Activated B cell treated with CpG ODN at 0.5 μM for 24 hours (primary cell): ENCODE data around the gene PLEKHA6. TPM values are rescaled to one million over a fixed set of nuclear protein-coding genes. Genes with fewer than 3 reads are reported as not detected.
A peak's percentile ranks its signal among the peaks of the same experiment; 100 is the strongest.

Experiments used
- ATAC-seq: fragments of 200-7000 bp; cut with Tn5 transposase; one replicate; pipeline ENCODE4 v1.10.0; 2021; ENCODE audit warnings: low read depth, mild to moderate bottlenecking, moderate library complexity
- CTCF ChIA-PET: fragments of 350-600 bp; sonication (Branson Sonifier 250); formaldehyde crosslinking; loops from one replicate; lab custom pipeline; 2021; ENCODE audit warnings: antibody characterized with exemption; lab: Charles Lee
- POLR2A ChIA-PET: fragments of 350-600 bp; sonication (Branson Sonifier 250); formaldehyde crosslinking; loops from one replicate; lab custom pipeline; 2021; ENCODE audit warnings: antibody characterized with exemption; lab: Charles Lee
- DNase-seq: peaks from one replicate; pipeline ENCODE4 v3.0.0; 2022
- H3K27ac Mint-ChIP-seq: one replicate; pipeline ENCODE4 v1.8.0; 2020; ENCODE audit warnings: mixed read lengths
- H3K27me3 Mint-ChIP-seq: one replicate; pipeline ENCODE4 v1.8.0; 2021; ENCODE audit warnings: mixed read lengths
- H3K36me3 Mint-ChIP-seq: one replicate; pipeline ENCODE4 v1.8.0; 2021; ENCODE audit warnings: low read depth, mixed read lengths
- H3K4me1 Mint-ChIP-seq: one replicate; pipeline ENCODE4 v1.8.0; 2021; ENCODE audit warnings: mixed read lengths
- H3K4me3 Mint-ChIP-seq: one replicate; pipeline ENCODE4 v1.8.0; 2020; ENCODE audit warnings: mild to moderate bottlenecking, mixed read lengths
- H3K9me3 Mint-ChIP-seq: one replicate; pipeline ENCODE4 v1.8.0; 2020; ENCODE audit warnings: mixed read lengths
- intact Hi-C: fragments of 100-400 bp; cut with micrococcal nuclease; formaldehyde crosslinking; loops from one replicate; pipeline ENCODE4 v1.15.1; 2024
- total RNA-seq: library from RNA; stranded (reverse); gene quantifications from 2 replicates; pipeline ENCODE4 v1.2.3, GENCODE V29; 2022
- TF ChIP-seq, protein P1 (sequence below): fragments of 200-600 bp; IDR thresholded peaks from one replicate; pipeline ENCODE4 v1.8.0; 2022; ENCODE audit warnings: antibody characterized with exemption, mild to moderate bottlenecking

PLEKHA6 gene
- total RNA-seq, 1 donor from 2014 or later, result 0.62 TPM

GRCh38 chr1:204211046-204211445 is 148.7 kb downstream of the PLEKHA6 start:
- DNase-seq (no peak), ATAC-seq (no peak)
- Mint-ChIP-seq H3K4me1 (peaks cover 11% of the 10 kb centered on the region), H3K36me3 (no peaks in the 10 kb centered on the region), H3K4me3 (no peak overlapping the region), H3K27ac (no peak overlapping the region), H3K27me3 (peaks cover 14% of the 10 kb centered on the region), H3K9me3 (no peaks in the 10 kb centered on the region)
- intact Hi-C loops, result no loop called here
- TF ChIP-seq, protein P1, sequence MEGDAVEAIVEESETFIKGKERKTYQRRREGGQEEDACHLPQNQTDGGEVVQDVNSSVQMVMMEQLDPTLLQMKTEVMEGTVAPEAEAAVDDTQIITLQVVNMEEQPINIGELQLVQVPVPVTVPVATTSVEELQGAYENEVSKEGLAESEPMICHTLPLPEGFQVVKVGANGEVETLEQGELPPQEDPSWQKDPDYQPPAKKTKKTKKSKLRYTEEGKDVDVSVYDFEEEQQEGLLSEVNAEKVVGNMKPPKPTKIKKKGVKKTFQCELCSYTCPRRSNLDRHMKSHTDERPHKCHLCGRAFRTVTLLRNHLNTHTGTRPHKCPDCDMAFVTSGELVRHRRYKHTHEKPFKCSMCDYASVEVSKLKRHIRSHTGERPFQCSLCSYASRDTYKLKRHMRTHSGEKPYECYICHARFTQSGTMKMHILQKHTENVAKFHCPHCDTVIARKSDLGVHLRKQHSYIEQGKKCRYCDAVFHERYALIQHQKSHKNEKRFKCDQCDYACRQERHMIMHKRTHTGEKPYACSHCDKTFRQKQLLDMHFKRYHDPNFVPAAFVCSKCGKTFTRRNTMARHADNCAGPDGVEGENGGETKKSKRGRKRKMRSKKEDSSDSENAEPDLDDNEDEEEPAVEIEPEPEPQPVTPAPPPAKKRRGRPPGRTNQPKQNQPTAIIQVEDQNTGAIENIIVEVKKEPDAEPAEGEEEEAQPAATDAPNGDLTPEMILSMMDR, result no peak
- ChIA-PET CTCF (no interaction called here), POLR2A (interaction anchor here (0.7 kb wide), 1 partner anchor 93 kb away, joined by 4 read pairs; no protein-coding TSS in a partner anchor)

- intact Hi-C loops, result loop anchor here (1.0 kb wide), 1 partner anchor 45 kb away; no protein-coding TSS in a partner anchor
- POLR2A ChIA-PET, result no interaction called here
- DNase-seq (peak; percentile 62), ATAC-seq (peak; percentile 88)
- CTCF ChIA-PET, result interaction anchor here (0.6 to 2.4 kb wide), 12 partner anchors 9 to 1435 kb away, joined by 3 to 17 read pairs (median 4); no protein-coding TSS in a partner anchor
- Mint-ChIP-seq H3K4me3 (no peak overlapping the region), H3K36me3 (no peaks in the 10 kb centered on the region), H3K27me3 (peaks cover 23% of the 10 kb centered on the region), H3K9me3 (no peaks in the 10 kb centered on the region), H3K27ac (no peak overlapping the region), H3K4me1 (no peaks in the 10 kb centered on the region)
- TF ChIP-seq, protein P1, result no peak
Measured at GRCh38 chr1:204207136-204207616, 152.6 kb downstream of the PLEKHA6 start.

- TF ChIP-seq, protein P1, result no peak
- ATAC-seq (no peak), DNase-seq (no peak)
- Mint-ChIP-seq H3K27me3 (peaks cover 23% of the 10 kb centered on the region), H3K36me3 (no peaks in the 10 kb centered on the region), H3K4me1 (no peaks in the 10 kb centered on the region), H3K9me3 (no peaks in the 10 kb centered on the region), H3K4me3 (no peak overlapping the region), H3K27ac (no peak overlapping the region)
- intact Hi-C loops, result loop anchor here (1.0 kb wide), 1 partner anchor 345 kb away; the partner anchor contains the start of gene SNRPE
- ChIA-PET POLR2A (interaction anchor here (0.6 kb wide), 1 partner anchor 154 kb away, joined by 3 read pairs; no protein-coding TSS in a partner anchor), CTCF (interaction anchor here (0.7 to 2.4 kb wide), 6 partner anchors 10 to 668 kb away, joined by 3 to 17 read pairs (median 9); no protein-coding TSS in a partner anchor)
Measured at GRCh38 chr1:204206121-204206520, 153.6 kb downstream of the PLEKHA6 start.

DNA sequence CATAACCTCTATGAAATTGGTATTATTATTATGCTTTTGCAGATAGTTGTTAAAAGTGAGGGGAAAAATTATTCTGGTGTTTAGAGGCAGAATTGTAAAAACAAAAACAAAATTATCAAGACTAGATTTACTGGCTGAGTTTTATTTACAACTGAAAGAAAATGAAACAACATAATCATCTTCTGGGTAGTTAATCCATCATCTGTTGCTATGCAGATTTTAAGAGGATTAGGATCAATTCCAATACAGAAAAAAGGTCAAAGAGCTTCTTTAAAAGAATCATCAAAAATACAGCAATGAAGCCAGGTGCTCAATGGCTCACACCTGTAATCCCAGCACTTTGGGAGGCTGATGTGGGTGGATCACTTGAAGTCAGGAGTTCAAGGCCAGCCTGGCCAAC is 154.2 kb downstream of the PLEKHA6 start:
- ChIA-PET CTCF (interaction anchor here (1.0 to 2.4 kb wide), 4 partner anchors 11 to 193 kb away, joined by 3 to 17 read pairs (median 12); no protein-coding TSS in a partner anchor), POLR2A (interaction anchor here (0.6 kb wide), 1 partner anchor 155 kb away, joined by 3 read pairs; no protein-coding TSS in a partner anchor)
- intact Hi-C loops, result no loop called here
- Mint-ChIP-seq H3K4me3 (no peak overlapping the region), H3K9me3 (no peaks in the 10 kb centered on the region), H3K27me3 (peaks cover 28% of the 10 kb centered on the region), H3K4me1 (no peaks in the 10 kb centered on the region), H3K27ac (no peak overlapping the region), H3K36me3 (no peaks in the 10 kb centered on the region)
- ATAC-seq (no peak), DNase-seq (no peak)
- TF ChIP-seq, protein P1, result no peak

- DNase-seq (no peak), ATAC-seq (no peak)
- TF ChIP-seq, protein P1, result no peak
- Mint-ChIP-seq H3K9me3 (no peaks in the 10 kb centered on the region), H3K27me3 (peaks cover 28% of the 10 kb centered on the region), H3K36me3 (no peaks in the 10 kb centered on the region), H3K4me3 (no peak overlapping the region), H3K4me1 (no peaks in the 10 kb centered on the region), H3K27ac (no peak overlapping the region)
- intact Hi-C loops, result no loop called here
- ChIA-PET CTCF (interaction anchor here (1.0 kb wide), 1 partner anchor 194 kb away, joined by 3 read pairs; no protein-coding TSS in a partner anchor), POLR2A (no interaction called here)
Measured at GRCh38 chr1:204204944-204205343, 154.8 kb downstream of the PLEKHA6 start.
